Stimulated activated CD4-positive, alpha-beta T cell treated with anti-CD3 and anti-CD28 coated beads, Interleukin-15, amount 100 ng/mL, for 1 hour (primary cell): ENCODE data around the gene ANKRD11.
A peak's percentile ranks its signal among the peaks of the same experiment; 100 is the strongest.

Experiments
- DNase-seq, 2 donors: peaks; one replicate each; pipeline ENCODE4 v3.0.0-alpha.2; 2020; ENCODE audit warnings: low read depth in 1 of 2, low spot score in 1 of 2

ANKRD11 gene

DNA sequence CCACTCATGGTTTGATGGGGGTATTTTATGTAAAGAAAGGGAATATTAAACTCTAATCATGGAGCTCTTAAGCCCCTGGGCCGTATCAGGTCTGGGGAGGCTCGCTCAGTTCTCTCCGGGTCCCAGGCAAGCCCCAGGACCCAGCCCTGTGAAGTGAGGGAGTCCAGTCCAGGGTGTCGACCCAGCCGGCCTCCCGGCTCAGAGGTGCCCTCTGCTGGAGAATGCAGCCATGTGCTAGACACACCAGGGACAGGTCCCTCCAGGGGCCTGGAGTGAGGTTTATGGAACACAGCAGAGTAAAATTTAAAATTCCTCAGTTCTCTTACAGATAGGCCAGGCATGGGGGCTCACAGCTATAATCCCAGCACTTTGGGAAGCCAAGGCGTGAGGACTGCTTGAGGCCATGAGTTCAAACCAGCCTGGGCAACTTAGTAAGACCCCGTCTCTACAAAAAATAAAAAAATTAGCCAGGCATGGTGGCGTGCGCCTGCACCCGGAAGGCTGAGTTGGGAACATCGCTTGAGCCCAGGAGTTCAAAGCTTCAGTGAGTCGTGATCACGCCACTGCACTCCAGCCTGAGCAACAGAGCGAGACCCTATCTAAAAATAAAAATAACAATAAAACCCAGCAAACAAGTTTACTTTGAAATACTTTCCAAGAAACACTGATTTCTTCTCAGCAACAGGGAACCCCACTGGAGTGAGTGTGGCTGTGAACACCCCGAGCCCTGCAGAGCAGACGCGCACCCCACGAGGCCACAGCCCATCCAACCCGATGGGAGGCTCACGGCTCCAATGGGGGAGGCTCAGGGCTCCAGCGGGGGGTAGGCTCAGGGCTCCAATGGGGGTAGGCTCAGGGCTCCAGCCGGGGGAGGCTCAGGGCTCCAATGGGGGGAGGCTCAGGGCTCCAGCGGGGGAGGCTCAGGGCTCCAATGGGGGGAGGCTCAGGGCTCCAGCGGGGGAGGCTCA, 200.6 kb downstream of the ANKRD11 start:
- DNase-seq: peak; percentile 47 to 61

DNA sequence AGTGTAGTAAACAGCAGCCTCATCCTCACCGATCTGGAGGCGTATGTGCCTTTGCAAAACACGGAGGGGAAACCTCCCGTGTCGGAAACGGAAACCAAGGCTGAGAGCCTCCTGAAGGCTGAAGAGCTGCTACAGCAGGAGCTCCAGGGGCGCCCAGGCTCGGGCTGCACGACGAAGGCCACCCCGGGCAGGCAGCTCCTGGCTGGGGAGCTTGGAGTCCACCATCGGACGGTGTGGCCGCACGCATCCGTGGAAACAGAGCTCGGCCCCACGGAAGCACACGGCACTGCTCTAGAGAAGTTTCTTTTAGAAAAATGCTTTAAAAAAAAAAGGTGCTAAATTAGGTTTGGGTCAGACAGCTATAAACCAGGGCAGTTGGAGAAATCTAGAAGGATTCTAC, 201.4 kb downstream of the ANKRD11 start:
- no peak for DNase-seq

DNA sequence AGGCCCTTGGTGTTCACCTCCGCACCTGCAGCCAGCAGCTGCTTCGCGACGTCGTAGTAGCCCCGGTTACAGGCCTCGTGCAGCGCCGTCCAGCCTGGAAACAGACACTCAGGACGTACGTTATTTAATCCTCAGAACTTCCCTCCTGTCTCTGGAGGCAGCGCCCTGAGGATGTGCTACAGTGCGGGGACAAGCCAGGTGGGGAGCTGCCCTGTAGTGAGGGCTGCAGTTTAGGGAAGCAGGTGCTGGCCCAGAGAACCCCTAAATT, 201.8 kb downstream of the ANKRD11 start:
- DNase-seq: no peak

DNA sequence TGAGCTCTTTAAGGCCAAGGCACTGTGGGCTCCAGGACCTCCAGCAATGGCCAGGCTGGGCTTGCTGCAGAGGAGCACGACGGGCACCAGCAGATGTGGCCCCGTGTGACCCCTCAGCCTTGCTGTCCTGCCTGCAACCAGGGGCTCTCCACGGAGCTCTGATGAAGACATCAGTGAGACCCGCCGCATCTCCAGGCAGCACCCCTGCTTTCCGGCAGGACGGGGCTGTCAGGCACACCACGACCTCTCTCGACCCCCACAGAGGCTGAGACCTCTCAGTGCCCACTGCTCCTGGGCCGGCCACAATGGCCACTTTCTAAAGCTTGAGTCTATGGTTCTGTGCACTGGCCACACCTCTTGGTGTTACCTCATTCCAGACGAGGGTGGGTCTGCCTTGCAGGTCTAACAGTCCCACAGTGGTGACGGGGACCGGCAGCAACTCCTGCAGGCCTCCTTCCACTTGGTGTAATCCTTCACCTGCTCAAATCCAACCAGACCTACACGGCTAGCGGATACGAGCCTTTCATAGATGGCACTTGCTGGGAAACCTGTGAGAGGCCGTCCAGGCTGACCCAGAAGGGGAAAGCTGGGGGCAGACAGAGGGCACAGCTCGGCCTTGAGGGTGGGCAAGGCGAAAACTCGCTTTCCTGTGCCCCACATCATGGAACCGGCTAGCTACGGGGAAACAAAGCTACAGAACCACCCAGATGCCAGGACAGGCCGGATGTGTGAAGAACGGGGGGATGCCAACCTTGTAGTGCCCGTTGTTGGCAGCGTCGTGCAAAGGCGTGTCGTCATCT, 202.4 kb downstream of the ANKRD11 start:
- DNase-seq: no peak

DNA sequence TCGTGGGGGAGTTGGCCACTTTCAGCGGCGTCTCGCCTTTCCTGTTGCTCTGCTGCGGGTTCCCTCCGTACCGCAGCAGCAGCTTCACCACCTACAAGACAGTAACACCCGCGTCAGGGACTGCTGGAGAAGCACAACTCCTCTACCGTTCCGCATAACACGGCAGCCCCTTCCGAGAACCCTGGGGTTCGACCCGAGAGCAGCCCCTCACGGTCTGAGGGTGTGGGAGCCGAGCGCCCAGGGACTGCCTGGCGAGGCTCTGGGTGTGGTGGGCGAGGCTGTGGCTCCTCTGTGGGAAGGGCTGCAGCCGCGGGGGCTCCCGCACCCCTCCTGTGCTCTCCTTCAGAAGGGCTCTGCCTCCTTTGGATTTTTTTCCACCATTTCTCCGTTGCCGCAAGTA, 204.3 kb downstream of the ANKRD11 start:
- DNase-seq: no peak

DNA sequence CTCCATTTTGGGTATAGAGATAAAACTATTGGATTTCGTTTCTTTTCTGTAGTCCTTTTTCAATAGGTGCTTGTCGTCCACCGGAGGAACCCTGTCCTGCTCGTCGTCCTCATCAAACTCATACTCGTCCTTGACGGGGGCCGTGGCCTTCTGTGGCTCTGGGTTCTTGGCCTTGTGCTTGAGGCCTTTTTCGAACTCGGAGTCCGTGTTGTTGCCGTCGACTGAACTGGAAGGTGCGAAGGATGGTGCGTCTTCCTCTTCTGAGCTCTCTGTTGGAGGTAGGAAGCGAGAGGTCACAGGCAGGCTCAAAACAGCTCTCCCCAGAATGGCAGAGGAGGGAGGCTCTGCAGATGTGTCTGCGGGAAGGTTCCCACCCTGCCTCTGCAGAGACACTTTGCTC, 205.0 kb downstream of the ANKRD11 start:
- DNase-seq: no peak

DNA sequence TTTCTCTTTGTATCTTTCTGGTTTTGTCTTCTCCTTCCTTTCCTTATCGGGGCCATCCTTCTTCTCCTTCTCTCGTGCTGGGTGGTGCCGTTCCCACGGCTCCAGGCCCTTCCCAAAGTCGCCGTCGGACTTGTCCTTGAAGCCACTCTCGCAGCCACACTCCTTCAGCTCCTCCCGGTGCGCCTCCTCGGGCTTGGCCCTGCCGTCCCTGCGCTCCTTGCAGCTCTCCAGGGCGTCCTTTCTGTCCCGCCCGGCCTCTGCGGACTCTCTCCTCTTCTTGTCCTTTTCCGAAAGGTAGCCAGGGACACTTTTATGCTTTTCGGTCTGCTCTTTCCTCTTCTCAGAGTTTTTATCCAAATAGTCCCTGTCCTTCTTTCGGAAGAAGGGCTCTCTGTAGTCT, 206.9 kb downstream of the ANKRD11 start:
- DNase-seq: no peak

DNA sequence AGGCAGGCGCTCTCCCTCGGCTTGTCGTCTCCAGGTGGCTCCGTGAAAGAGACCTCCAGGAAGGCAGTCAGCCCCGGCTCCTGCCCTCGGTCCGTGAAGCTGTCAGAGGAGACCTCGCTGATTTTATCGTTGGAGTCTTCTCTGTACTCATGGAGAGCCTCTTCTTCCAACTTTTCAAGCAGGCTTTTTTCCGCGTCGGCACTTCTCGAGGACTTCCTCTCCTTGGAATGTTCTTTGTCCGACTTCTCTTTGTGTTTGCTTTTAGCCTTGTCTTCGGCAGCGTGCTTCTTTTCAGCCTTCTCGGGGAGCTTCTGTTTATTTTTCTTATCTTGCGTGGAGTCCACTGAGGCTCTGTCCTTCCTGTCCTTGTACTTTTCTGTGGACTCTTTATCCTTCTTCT, 207.8 kb downstream of the ANKRD11 start:
- DNase-seq: no peak

DNA sequence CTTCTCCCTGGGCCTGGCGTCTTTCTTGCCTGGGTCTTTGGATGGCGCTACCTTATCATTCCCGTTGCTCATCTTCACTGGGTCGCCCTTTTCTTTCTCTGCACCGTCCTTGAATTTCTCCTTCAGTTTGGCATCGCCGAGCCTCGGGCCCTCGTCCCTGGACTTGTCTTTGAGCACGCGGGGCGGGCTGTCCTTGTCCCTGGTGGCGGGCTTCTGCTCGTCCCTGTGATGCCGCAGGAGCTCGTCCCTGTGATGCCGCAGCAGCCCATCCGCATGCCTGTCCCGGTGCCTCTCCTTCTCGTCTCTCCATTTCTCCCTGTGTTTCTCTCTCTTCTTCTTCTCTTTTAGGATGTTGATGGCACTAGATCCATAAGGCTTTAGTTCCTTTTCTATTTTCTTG, 208.5 kb downstream of the ANKRD11 start:
- DNase-seq: no peak

DNA sequence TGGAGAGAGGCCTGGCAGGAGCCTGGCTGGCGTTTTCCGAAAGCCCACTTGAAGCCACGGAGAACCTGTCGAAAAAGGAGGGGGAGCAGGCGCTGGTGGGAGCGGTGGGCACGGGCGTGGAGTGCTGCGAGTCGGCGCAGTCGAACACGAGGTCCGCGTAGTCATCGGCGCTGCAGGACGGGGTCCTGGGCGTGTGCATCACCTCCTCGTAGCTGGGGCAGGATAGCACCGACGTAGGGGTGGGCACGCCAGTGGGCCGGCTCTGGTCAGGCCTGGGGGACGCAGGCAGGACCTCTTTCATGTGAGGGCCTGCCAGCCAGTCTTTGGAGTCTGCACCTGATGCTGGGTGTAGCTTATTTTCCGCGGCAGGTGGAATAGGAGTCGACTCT, 209.2 kb downstream of the ANKRD11 start:
- no peak for DNase-seq

DNA sequence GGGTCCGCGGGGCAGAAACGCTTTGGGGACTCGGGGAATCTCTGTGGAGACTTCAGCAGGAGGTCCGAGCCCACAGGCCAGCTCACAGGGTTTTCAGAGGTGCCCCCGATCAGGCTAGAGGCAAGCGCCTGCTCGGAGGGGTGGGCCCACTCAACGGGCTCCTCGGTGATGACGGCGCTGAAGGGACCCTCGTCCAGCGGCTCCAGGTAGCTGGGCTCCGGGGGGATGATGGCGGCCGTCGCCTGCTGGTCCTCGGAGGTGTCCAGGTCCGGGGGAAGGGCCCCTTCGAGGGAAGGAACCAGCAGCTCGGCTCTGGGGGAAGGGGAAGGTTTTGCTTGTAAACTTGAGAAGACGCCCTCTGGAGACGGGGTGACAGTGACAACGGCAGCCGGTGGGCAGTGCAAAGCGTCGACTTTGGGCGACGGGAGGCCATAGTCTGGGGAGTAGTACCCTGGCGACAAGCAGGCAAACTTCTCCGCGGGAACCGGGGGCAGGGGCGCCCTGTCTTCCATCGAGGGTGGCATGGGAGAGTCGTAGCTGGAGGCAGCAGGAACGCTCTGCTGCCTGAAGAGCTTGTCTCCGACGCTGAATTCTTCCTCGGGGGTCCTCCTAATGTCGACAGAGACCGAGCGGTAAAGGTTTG, 209.7 kb downstream of the ANKRD11 start:
- DNase-seq: no peak

DNA sequence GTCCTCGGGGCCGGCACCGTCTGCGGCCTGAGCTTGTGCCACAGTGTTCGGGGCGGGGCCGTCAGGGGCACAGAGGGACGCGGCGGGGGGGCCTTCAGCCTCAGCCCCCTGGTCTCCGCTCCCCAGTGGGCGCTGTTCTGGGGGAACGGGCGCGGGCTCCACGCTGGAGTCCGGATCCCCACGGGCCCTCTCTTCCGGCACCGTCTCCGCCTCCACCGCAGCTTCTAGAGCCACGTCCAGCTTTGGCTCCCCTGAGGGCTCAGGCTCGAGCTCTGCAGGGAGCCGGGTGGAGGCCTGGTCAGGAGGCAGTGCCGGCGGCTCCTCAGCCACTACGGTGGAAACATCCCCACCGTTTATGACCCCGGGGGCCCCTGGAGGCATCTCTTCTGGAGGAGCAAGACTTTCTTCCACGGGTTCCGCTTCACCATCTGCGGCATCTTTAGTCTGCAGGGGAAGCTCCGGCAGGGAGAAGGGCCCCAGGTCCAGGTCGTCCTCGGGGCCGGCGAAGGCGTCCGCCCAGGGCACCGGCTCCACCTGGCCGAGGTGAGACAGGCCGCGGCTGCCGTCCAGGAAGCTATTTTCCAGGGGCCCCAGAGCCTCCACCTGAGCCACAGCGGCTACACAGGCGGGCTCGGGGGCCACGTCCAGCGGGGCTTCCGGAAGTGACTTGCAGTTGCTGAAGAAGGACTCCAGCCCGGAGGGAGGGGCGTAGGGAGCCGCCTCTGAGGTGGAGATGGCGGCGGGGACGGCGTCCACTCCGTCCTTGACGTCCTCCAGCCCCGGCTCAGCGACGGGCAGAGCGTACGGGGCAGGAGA, 210.5 kb downstream of the ANKRD11 start:
- DNase-seq: no peak

DNA sequence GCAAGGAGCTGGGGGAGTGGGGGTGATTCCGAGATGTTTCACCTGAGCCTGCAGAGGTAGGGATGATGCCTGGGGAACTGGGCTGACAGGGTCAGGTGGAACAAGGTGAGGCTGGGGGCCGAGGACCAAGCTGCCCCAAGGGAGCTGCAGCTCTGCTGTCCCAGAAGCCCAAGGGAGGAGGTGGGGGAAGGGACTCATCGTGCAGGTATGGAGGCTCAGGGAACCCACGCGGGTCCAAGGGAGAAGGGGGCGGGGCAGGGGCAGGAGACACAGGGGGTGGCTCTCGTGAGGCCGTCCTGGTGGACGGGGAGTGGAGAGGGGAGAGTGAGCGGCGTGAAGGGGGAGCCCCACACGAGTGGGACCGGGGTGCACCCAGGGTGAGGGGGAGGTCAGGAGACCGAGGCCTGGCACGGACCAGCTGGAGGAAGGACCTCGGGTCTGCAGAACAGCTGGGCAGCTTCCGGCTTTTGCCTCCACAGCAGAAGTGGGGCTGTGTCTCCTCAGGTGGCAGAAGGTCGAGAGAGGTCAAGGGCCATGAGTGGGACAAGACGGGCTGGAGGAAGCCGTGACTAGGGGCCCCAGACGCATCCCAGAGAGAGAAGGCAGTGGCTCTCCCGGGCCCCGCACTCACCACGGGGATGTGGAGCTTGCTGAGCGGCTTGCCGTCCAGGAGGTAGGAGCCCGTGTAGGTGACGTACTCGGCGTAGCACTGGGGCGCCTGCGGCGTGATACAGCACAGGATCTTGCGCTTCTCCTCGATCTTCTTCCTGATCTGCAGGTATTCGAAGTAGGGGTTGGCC, 211.7 kb downstream of the ANKRD11 start:
- no peak for DNase-seq

DNA sequence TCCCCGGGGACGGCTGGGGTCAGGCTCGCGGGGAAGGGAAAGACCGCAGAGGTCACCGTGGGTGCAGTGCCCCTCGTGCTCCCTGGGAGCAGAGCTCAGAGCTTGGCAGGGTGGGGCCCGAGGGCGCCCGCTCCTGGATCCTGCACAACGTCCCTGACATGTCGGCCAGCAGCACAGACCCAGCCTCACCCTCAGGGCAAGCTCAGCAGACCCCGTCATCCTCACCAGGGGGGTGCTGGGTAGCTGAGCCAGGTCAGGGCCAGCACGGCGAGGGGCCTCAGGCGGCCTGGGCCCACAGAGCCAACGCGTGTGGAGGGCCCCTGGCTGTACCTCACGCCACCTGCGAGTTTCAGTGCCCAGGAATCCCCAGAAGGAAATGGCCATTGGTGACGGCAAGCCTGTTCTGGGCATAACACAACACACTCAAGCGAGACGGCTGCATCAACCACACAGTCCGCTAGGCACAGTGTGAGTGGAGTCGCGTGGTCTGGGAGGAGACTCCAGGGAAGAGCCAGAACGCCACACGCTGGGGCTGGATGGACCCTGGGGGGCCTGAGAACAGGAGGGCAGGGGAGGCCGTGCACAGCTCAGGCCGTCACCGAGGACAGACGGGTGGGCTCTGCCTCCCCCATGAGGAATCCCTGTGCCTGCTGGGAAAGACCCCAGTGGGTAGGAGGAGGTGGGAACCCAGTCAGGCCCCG, 212.6 kb downstream of the ANKRD11 start:
- DNase-seq: no peak

DNA sequence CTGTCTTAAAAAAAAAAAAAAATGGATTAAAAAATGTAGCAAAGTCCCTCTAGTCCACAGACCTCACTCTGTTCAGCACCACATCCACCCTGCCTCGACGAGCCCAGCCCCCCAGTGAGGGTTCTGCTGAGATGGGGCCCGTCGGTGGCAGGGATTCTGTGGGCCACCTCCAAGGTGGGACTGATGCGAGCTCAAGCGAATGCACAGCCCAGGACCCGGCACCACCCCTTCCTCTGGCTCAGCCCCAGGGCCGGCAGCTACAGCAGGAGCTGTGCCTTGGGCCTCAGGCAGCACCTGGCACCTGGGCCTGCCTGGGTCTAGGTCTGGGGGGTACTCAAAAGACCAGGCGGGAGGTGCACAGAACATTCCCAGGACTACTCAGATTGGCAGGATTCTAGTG, 213.3 kb downstream of the ANKRD11 start:
- DNase-seq: no peak

DNA sequence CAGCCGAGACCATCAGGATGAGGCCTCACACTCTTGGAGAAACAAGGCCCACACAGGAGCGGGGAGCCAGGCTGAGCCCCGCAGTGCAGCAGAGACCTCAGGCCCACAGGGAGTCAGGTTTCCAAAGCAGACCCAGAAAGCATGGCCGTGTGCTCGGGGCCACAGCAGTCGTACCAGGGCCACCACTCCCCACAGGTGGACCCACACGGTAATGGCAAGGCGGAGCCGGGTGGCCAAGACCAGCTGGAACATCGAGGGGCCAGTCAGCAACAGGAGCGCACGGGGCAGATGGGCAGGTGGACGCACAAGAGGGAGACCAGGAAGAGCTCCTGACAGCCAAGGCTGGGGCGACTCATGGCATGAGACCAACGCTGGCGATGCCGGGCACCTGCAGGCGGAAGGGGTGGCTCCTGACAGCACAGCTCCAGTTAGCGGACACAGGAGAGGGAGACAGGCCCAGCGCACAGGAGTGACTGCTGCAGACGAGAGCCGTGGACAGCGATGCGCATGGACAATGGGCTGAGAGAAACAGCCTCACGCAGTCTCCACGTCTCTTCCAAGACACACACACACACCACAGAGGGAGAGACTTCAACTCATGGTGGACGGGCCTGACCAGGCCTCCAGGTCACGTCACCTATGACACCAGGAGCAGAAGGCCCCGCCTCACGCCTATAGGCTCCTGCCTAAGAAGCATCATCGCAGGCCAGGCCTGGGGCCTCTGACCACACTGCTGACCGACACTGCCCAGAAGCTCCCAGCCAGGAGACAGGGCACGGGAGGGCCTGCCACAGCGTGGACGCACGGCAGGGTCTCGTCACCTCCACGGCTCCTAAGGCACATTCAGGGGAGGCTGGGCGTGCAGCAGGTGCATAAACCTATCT, 214.3 kb downstream of the ANKRD11 start:
- no peak for DNase-seq

DNA sequence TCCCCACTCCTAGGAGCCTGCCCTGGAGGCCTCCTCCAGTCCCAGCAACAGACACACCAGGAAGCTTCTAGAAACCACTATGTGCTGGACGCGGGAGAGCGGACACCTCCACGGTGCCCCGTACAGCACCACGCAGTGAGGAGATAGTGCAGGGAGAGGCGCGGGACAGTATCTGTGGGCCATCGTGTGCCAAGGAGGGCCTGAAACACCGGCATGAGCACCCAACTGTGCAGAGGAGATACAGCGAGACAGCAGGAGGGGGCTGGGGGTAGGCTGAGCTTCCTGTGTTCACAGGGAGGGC, 215.1 kb downstream of the ANKRD11 start:
- no peak for DNase-seq

DNA sequence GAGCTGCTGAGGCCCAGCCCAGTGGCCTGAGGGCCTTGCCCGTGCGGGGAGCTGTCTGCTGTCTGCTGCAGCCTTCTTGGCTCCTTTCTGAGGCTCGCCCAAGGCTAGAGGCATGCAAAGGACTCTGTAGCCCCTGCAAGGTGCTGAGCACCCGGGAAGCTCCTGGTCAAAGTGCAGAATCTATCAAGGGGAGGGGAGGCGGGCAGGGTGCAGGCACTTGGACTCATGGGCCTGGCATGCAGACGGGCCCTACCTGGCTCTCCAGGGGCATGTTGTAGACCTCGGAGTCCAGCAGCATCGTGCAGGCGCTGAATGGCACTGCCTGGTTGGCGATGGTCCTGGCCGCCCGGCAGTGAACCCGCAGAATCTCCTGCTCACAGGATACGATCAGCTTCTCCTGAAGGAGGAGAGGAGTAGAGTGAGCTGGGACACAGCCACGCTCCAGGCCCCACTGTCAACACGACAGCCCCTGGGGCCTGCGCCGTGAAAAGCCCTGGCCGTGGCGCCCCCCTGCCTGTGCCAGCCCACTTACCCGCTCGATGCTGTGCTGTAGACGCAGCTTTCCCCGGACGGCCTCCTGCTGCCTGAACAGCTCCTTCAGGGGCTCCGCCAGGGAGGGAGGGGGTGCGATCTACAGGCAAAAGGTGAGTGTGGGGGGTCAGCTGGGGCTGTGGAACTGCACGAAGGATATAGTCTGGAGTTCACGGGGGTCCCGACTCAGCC, 215.6 kb downstream of the ANKRD11 start:
- no peak for DNase-seq
